Stimulated activated naive CD4-positive, alpha-beta T cell treated with Interleukin-2 at 50 U/mL for 16 hours (primary cell): ENCODE measurements around the gene MTUS2.

Experiments used
- DNase-seq: peaks from one replicate; lab custom pipeline; 2025; lab: John Stamatoyannopoulos, UW

The MTUS2 gene

GRCh38 chr13:29028868-29029267 lies 208.7 kb downstream of the MTUS2 start:
- no peak for DNase-seq

DNA sequence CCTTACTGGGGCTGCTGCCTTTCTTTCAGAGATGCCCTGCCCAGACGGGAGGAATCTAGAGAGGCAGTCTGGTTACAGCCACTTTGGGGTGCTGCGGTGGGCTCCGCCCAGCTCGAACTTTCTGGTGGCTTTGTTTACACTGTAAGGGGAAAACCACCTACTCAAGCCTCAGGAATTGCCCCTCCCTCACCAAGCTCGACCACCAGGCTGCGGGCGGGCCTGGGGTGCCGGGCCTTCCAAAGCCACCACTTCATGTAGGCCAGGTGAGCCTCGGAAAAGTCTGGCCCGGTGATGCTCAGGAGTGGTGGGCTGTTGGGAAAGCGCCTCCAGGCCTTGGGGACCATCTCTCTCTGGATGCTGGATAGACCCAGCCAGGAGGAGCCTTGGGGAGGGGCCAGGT lies 218.6 kb downstream of the MTUS2 start:
- DNase-seq: no peak

GRCh38 chr13:29039212-29039611 lies 219.1 kb downstream of the MTUS2 start:
- DNase-seq: no peak

DNA sequence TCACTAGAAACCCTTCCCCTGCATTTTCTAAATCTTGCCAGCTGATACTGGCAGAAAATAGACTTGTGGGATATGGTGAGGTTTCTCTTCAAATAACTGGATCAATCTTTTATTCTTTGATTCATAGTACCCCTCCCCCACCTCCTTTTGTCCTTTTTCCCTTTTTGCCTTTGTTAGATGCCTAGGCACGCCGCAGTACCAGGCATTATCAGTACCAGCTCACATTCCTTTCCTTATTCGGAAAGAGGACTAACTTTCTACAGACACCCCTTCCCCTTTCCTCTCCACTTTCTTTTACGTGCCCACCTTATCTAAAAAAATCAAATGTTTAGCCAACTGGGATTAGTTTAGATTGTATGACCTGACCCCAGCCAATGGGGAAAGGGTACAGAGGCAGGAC lies 226.4 kb downstream of the MTUS2 start:
- no peak for DNase-seq

DNA sequence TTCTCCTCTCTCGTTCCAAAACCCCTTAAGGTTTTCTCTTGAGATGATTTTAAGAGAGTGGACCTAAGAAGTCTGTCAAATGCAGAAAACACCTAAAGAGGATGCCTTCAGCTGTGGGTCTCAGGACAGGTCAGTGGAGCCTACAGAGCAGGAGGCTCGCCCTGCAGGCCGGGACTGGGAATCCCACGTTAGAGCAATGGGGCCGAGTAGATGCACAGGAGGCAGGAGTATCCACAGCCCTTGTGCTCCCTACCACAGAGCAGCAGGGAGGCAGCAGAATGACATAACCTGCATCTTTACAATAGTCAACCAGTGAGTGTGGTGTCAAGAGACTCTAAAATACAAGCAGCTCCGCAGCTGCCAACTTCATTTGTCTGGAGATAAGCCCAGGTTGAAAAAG lies 229.4 kb downstream of the MTUS2 start:
- no peak for DNase-seq

- DNase-seq: no peak
These were observed 230.6 kb downstream of the MTUS2 start for GRCh38 chr13:29050719-29051118.

DNA sequence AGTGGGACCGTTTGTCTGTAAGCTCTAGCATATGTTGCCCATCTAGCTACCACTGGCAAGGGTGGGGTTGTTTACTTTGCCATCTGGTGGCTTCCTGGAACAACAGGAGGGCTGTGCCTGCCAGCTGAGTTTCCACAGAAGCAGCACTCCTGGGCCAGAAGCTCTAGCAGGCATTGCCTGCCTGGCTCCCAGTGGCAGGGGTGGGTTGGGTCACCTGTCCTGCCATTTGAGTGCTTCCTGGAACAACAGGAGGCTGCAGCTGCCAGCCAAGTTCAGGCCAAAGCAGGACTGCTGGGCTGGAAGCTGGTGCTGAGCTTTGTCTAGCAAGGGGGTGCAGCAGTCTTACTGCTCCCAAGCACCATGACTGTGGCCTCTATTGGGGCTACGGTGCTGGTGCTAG lies 239.7 kb downstream of the MTUS2 start:
- DNase-seq: no peak

DNA sequence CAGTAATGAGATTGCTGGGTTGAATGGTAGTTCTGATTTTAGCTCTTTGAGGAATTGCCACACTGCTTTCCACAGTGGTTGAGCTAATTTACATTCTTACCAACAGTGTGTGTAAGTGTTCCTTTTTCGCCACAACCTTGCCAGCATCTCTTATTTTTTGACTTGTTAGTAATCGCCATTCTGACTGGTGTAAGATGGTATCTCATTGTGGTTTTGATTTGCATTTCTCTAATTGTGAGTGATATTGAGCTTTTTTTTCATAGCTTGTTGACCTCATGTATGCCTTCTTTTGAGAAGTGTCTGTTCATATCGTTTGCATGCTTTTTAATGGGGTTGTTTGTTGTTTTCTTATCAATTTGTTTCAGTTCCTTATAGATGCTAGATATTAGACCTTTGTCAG lies 245.0 kb downstream of the MTUS2 start:
- no peak for DNase-seq

DNA sequence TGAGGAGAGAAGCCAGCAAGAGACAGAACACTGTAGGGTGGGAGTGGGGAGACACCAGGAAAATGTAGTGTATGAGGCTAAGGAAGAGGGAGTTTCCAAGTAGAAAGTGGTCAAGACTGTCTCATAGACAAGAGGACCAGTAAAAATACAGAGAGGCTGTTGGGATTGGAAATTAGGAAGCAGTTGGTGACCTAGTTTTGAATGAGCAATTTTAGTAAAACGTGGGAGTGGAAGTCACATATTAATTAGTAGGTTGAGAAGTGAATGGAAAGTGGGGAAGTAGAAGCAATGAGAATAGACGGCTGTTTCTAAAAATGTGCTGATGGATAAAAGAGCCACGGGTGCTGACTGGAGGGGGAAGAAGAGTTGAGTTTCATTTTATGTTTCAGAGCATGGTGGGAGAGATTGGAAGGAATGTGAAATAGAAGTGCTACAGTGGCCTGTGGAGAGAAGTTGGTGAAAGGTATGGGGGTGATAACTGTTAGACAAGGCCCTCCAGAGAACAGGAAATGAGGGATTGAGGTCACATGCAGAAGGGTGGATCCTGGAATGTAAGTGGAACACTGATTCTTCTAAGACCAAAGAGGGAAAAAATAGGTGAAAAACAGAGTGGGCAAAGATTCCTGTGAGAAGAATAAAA lies 247.3 kb downstream of the MTUS2 start:
- DNase-seq: no peak

DNA sequence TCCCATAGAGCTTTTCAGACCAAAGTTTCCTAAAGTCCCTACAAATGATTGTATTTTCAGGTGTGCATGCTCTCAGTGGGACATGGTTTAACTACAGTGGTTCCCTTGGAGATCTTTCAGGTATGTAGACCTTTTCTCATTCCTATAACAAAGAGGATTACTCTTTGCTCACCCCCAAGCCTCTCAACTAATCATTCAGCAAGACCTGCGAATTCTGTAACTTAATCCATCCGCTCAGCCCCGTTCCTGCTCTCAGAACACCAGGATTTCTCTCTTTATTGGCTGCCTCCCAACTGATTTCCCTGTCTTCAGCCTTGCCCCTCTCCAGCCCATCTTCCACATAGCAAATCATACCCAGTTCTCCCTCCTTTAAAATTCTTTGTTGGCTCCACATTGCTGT lies 253.6 kb downstream of the MTUS2 start:
- no peak for DNase-seq

DNA sequence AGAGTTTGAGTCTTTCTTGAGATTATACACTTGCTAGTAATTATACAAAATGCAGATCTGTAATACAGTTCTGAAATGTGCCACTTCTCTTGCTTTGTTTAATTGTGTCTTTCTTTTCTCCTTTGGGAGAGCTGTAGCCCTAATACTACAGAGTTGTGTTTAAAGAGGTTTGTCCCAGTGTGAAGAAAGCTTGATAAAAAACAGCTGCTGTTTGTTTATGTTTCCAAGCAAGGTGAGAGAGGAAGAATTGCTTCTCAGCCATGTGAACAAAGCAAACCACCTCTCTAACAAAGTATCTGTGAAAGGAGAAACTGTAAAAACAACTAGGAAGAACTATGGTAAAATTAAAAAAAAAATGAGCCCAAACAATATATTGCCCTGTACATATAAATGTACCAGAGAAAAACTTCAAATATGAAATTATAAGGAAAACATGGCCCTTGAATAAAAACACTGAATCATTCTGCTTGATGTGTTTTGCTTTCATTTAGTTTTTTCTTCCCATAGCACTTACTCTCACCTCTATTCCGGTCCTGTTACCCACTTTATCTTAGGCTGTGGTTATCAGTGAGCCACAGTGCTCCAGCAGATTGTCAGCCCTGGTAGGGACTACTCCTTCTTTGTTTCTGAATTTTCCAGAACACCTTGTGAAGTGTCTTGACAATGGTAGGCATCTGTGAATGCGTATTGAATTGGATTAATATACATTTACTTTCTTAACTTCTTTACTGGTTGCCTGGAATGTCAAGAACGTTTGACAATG lies 257.1 kb downstream of the MTUS2 start:
- DNase-seq: no peak

- DNase-seq: no peak
These were observed 260.9 kb downstream of the MTUS2 start for GRCh38 chr13:29081036-29081435.

- DNase-seq: no peak
These were observed 261.7 kb downstream of the MTUS2 start for GRCh38 chr13:29081697-29082440.

DNA sequence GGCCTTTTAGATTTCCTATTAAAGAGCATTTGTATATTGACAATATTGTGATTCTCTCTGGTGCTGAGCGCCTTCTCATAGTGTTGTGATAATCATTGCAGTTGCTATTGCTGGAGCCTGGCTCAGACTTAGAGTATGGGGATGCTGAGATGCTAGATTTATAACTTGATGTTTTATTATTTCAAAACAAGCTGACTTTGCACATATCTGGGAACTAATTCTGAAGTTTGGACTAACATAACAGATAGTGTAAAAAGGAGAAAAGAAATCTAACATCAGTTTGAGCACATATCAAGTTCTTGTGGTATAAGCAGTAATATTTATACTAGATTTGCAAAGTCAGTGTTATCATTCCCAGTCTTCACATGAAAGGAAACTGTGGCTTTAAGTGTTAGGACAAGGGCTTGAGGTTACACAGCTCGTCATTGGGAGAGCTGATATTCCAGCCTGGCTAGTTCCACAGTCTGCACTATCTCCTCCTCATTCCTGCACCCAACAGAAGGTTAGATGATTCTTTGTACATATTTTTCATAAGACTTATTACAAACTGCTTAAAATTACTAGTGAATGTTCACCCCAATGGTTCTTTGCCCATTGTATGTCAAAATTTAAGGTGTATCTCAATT lies 279.8 kb downstream of the MTUS2 start:
- no peak for DNase-seq

DNA sequence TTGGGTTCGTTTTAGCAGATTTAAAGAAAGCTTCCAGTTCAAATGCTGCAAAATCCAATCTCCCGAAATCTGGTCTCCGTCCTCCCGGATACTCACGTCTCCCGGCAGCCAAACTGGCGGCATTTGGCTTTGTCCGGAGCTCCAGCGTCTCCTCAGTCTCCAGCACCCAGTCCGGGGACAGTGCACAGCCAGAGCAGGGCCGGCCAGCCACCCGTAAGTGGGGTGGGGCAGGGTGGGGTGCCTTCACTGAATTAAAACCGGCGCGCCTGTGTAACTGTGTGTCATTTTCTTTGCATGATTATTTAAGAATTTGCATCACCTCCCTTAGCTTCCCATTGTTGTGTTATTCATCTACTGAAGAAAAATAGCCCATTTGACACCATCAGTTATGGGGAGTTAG lies 280.6 kb downstream of the MTUS2 start:
- no peak for DNase-seq

- DNase-seq: no peak
These were observed 281.3 kb downstream of the MTUS2 start for GRCh38 chr13:29101409-29101808.

GRCh38 chr13:29101905-29102304 lies 281.8 kb downstream of the MTUS2 start:
- no peak for DNase-seq

DNA sequence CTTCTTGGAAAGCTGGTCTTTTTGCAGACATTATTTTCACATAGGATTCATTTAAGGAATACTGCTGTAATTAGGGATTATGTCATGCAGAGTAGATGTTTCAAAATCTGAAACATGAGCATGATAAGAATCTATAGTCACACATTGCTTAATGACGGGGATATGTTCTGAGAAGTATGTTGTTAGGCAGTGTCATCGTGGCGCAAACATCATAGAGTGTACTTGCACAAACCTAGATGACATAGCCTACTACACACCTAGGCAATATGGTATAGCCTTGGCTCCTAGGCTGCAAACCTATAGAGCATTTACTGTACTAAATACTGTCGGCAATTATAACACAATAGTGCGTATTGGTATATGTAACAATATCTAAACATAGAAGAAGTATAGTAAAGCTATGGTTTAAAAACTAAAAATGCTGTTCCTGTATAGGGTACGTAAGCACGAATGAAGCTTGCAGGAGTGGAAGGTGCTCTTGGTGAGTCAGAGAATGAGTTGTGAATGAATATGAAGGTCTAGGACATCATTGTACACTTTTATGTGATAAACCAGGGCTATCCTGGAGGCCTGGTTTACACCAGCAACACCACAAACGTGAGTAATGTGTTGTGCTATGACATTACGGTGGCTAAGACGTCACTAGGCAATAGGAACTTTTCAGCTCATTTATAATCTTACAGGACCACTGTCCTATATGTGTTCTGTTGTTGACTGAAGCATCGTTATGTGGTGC lies 283.1 kb downstream of the MTUS2 start:
- no peak for DNase-seq

GRCh38 chr13:29104461-29104860 lies 284.3 kb downstream of the MTUS2 start:
- no peak for DNase-seq

GRCh38 chr13:29105779-29106178 lies 285.6 kb downstream of the MTUS2 start:
- no peak for DNase-seq

DNA sequence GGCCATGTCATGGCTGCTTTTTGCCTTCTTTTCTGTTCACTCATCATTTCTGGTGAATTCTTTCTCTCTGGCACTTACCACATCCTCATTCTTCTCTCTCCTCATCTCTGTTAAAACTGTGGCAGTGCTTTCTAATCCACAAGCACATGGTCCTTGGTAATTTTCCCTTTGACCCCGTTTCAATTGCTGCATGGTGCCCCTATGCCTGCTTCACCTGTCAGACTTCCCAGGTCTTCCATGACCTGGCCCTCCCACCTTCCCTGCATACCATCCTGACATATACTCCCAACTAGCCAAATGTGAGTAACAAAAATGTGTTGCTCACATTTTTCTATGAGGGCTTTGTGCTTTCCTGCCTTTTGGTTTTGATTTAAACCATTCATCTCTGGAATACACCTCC lies 286.5 kb downstream of the MTUS2 start:
- DNase-seq: no peak
